Pulmonary artery endothelial cell (primary cell): ENCODE measurements around the gene GIT2. TPM values are rescaled to one million over a fixed set of nuclear protein-coding genes. Genes with fewer than 3 reads are reported as not detected.
A peak's percentile ranks its signal among the peaks of the same experiment; 100 is the strongest.
"Not testable (repeated sequence)": the region's sequence is repeated elsewhere in the genome, so short reads cannot be mapped to it uniquely, and the experiment has no call there.

Experiments used
- DNase-seq: peaks from one replicate; pipeline ENCODE4 v3.0.0-alpha.2; 2011; ENCODE audit warnings: low read depth, low spot score
- total RNA-seq: library from RNA; depleted of rRNA; stranded (reverse); fragments of >200 nt; gene quantifications from 2 replicates; pipeline ENCODE4 v1.2.3, GENCODE V29; 2014

The GIT2 gene
- total RNA-seq, 1 donor from 2014 or later: 41.9 TPM

GRCh38 chr12:109892748-109893147, 103.4 kb downstream of the GIT2 start:
- no peak for DNase-seq

- no peak for DNase-seq
Measured at GRCh38 chr12:109892165-109892715, 103.9 kb downstream of the GIT2 start.

GRCh38 chr12:109891731-109892130, 104.4 kb downstream of the GIT2 start:
- not testable (repeated sequence) for DNase-seq

GRCh38 chr12:109890620-109891170, 105.5 kb downstream of the GIT2 start:
- DNase-seq: no peak

- DNase-seq: peak; percentile 22
Measured at GRCh38 chr12:109888179-109889020, 107.8 kb downstream of the GIT2 start.

GRCh38 chr12:109885616-109886015, 110.6 kb downstream of the GIT2 start:
- DNase-seq: no peak

- DNase-seq: no peak
Measured at GRCh38 chr12:109883461-109883860, 112.7 kb downstream of the GIT2 start.

GRCh38 chr12:109881752-109882151, 114.4 kb downstream of the GIT2 start:
- DNase-seq: no peak

GRCh38 chr12:109880938-109881337, 115.2 kb downstream of the GIT2 start:
- no peak for DNase-seq

GRCh38 chr12:109880043-109880931, 115.9 kb downstream of the GIT2 start, which contains the start of gene GLTP:
TSS of gene GLTP (minus strand) at chr12:109880541. CDS start at chr12:109880374, 167 bp downstream.
- DNase-seq: peak; percentile 15

Other genes with a start within 250 kb of the GIT2 start
- 0.92 and 1.7 TPM in 2 replicates for gene TRPV4, start 163.0 kb downstream of the GIT2 start, total RNA-seq
- gene GLTP, start 115.8 kb downstream of the GIT2 start, total RNA-seq: 66.0 and 66.3 TPM in 2 replicates
- gene TCHP, start 96.1 kb downstream of the GIT2 start, total RNA-seq: 11.6 and 15.1 TPM in 2 replicates
- 32.1 and 41.9 TPM in 2 replicates for gene ANKRD13A, start 3.1 kb upstream of the GIT2 start, total RNA-seq
- gene C12orf76, start 52.2 kb upstream of the GIT2 start, total RNA-seq: 17.2 and 19.1 TPM in 2 replicates
- gene IFT81, start 128.0 kb upstream of the GIT2 start, total RNA-seq: 8.2 and 8.4 TPM in 2 replicates